T-cell (primary cell): ENCODE measurements around the gene SLC49A4. TPM values are rescaled to one million over a fixed set of nuclear protein-coding genes. Genes with fewer than 3 reads are reported as not detected.

Experiments
- ATAC-seq, 4 experiments: fragments of 200-7000 bp in 3 of 4; fragments of 150-1000 bp in 1 of 4; cut with Tn5 transposase; replicated peaks in 1 of 4; 1 replicate in 3 of 4; 2 replicates in 1 of 4; pipeline ENCODE4 v1.10.0; 2021; ENCODE audit warnings: moderate library complexity in 3 of 4, mild to moderate bottlenecking in 2 of 4, moderate number of reproducible peaks in 1 of 4
- CTCF ChIA-PET, 2 donors: fragments of 300-600 bp; sonication (Branson Sonifier 250); formaldehyde crosslinking; loops; one replicate each; lab custom pipeline; 2022; ENCODE audit warnings: antibody characterized with exemption in 2 of 2; lab: Charles Lee
- POLR2A ChIA-PET, 2 donors: fragments of 300-600 bp; sonication (Branson Sonifier 250); formaldehyde crosslinking; loops; one replicate each; lab custom pipeline; 2022; ENCODE audit warnings: antibody characterized with exemption in 2 of 2; lab: Charles Lee
- DNase-seq, 35 experiments: peaks; one replicate each; pipeline versions ENCODE4 v3.0.0 to v3.0.0-alpha.2; 2013 to 2023
- H3K27ac ChIP-seq: one replicate; pipeline ENCODE4 v1.5.1; 2013; ENCODE audit warnings: low read length
- H3K27me3 ChIP-seq, 2 experiments: replicated peaks in 1 of 2; 1 replicate in 1 of 2; 2 replicates in 1 of 2; pipeline versions ENCODE4 v1.6.1 to v1.7.0; 2013; ENCODE audit warnings: low read length in 1 of 2, mixed read lengths in 1 of 2; ENCODE audit not compliant: control insufficient read depth in 2 of 2, insufficient read depth in 2 of 2; ENCODE audit errors: extremely low read depth in 1 of 2
- H3K36me3 ChIP-seq, 2 donors: 1 replicate in 1 of 2; 2 replicates in 1 of 2; pipeline versions ENCODE4 v1.6.1 to v1.7.0; 2013; ENCODE audit warnings: low read length in 1 of 2; ENCODE audit not compliant: control insufficient read depth in 2 of 2, insufficient read depth in 1 of 2; ENCODE audit errors: extremely low read depth in 1 of 2
- H3K4me1 ChIP-seq, 2 experiments: 1 replicate in 1 of 2; 2 replicates in 1 of 2; pipeline versions ENCODE4 v1.6.1 to v1.7.0; 2013; ENCODE audit warnings: low read length in 2 of 2, mixed read lengths in 1 of 2; ENCODE audit not compliant: insufficient read depth in 2 of 2, control insufficient read depth in 1 of 2; ENCODE audit errors: extremely low read depth in 1 of 2
- H3K4me3 ChIP-seq, 2 donors: 1 replicate in 1 of 2; 2 replicates in 1 of 2; pipeline versions ENCODE4 v1.5.1 to v1.7.0; 2013; ENCODE audit warnings: mild to moderate bottlenecking in 2 of 2, low read length in 1 of 2, moderate library complexity in 1 of 2; ENCODE audit not compliant: control insufficient read depth in 1 of 2; ENCODE audit errors: extremely low read depth in 1 of 2
- H3K9me3 ChIP-seq: 2 replicates; pipeline ENCODE4 v1.7.0; 2013
- H3K27ac Mint-ChIP-seq, 2 donors: one replicate each; pipeline ENCODE4 v1.8.0; 2020 to 2021; ENCODE audit warnings: mild to moderate bottlenecking in 2 of 2, mixed read lengths in 2 of 2
- H3K27me3 Mint-ChIP-seq, 2 donors: one replicate each; pipeline ENCODE4 v1.8.0; 2021 to 2022; ENCODE audit warnings: mixed read lengths in 2 of 2
- H3K36me3 Mint-ChIP-seq: one replicate; pipeline ENCODE4 v1.8.0; 2021; ENCODE audit warnings: mixed read lengths
- H3K4me1 Mint-ChIP-seq, 3 donors: one replicate each; pipeline ENCODE4 v1.8.0; 2020 to 2022; ENCODE audit warnings: mixed read lengths in 3 of 3, mild to moderate bottlenecking in 1 of 3
- H3K4me3 Mint-ChIP-seq, 3 donors: one replicate each; pipeline ENCODE4 v1.8.0; 2020 to 2022; ENCODE audit warnings: mild to moderate bottlenecking in 3 of 3, mixed read lengths in 3 of 3, moderate library complexity in 3 of 3
- H3K9me3 Mint-ChIP-seq, 3 donors: one replicate each; pipeline ENCODE4 v1.8.0; 2020 to 2022; ENCODE audit warnings: mixed read lengths in 3 of 3
- WGBS: methylation state at CpG from one replicate; pipeline ENCODE4 v1.1.5; 2013; ENCODE audit warnings: missing lambda C conversion rate; ENCODE audit not compliant: insufficient coverage; 5-methylcytosine and 5-hydroxymethylcytosine counted together
- total RNA-seq, 35 experiments: library from RNA in 6 of 35; stranded (reverse) in 6 of 35; fragments of 120-200 nt in 1 of 35; gene quantifications; one replicate each; pipeline versions ENCODE4 v1.2.1 to v1.2.4 and lab custom pipeline; 2013 to 2026

Gene SLC49A4
- total RNA-seq, 5 donors from 2014 or later (not counting 1 experiment from before 2014, with no cell fraction given) = 6.6 to 8.3 (median 7.6) TPM

GRCh38 chr3:122875547-122876127 is 80.8 kb downstream of the SLC49A4 start:
- no peak overlapping the region for H3K27ac ChIP-seq
- DNase-seq (no peak), ATAC-seq (no peak)
- Mint-ChIP-seq H3K27me3 (no peaks in the 10 kb centered on the region), H3K27ac (no peak overlapping the region), H3K4me1 (peaks cover 15 to 19% (median 18%) of the 10 kb centered on the region in 3 donors), H3K4me3 (no peak overlapping the region), H3K36me3 (peaks cover 52% of the 10 kb centered on the region), H3K9me3 (no peaks in the 10 kb centered on the region)
- H3K36me3 ChIP-seq = peaks cover 0 to 16% of the 10 kb centered on the region in 2 donors
- H3K4me1 ChIP-seq = peaks cover 0 to 7% of the 10 kb centered on the region in 2 experiments
- CTCF ChIA-PET = no interaction called here
- POLR2A ChIA-PET = no interaction called here
- no peaks in the 10 kb centered on the region for H3K27me3 ChIP-seq
- H3K9me3 ChIP-seq = no peaks in the 10 kb centered on the region
- H3K4me3 ChIP-seq = no peak overlapping the region

- Mint-ChIP-seq H3K4me3 (no peak overlapping the region), H3K4me1 (peaks cover 11 to 15% (median 13%) of the 10 kb centered on the region in 3 donors)
Measured at GRCh38 chr3:122880173-122880572, 85.3 kb downstream of the SLC49A4 start.

DNA sequence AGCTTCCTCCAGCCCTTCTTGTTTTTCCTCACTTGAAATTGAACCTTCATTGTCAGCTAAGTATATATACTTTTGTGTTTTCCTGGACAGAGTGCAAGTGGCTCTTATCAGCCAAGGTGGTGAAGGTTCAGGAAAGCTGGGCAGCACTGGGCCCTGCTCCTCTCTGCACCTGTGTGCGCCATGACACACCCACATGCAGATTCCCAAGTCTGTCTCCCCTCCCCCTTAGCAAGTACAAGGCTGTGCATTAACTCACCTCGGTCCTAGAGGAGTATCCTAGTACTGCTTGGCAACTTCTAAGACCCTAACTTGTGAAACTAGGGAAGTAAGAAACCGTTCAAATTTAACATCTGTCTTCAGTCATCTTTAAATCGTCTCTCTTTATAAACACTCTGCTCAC is 85.8 kb downstream of the SLC49A4 start:
- CTCF ChIA-PET = no interaction called here
- H3K4me1 ChIP-seq = peaks cover 0 to 2% of the 10 kb centered on the region in 2 experiments
- H3K9me3 ChIP-seq = no peaks in the 10 kb centered on the region
- ATAC-seq (no peak), DNase-seq (no peak)
- Mint-ChIP-seq H3K36me3 (peaks cover 29% of the 10 kb centered on the region), H3K27me3 (no peaks in the 10 kb centered on the region), H3K27ac (no peak overlapping the region), H3K4me1 (peaks cover 6 to 10% (median 9%) of the 10 kb centered on the region in 3 donors), H3K4me3 (no peak overlapping the region), H3K9me3 (no peaks in the 10 kb centered on the region)
- no peaks in the 10 kb centered on the region for H3K27me3 ChIP-seq
- no peak overlapping the region for H3K4me3 ChIP-seq
- WGBS = 83% methylated on average over 1 of the region's 4 CpGs
- POLR2A ChIA-PET = interaction anchor here in 1 of 2 donors (0.6 kb wide), 1 partner anchor 449 kb away, joined by 3 read pairs; no protein-coding TSS in a partner anchor
- no peak overlapping the region for H3K27ac ChIP-seq
- H3K36me3 ChIP-seq = no peaks in the 10 kb centered on the region

More at GRCh38 chr3:122880173-122880572, 85.3 kb downstream of the SLC49A4 start:
- H3K36me3 Mint-ChIP-seq = peaks cover 34% of the 10 kb centered on the region
- ChIA-PET CTCF (no interaction called here), POLR2A (no interaction called here)
- no peak overlapping the region for H3K27ac Mint-ChIP-seq
- Histone ChIP-seq H3K4me1 (peaks cover 0 to 6% of the 10 kb centered on the region in 2 experiments), H3K9me3 (no peaks in the 10 kb centered on the region), H3K4me3 (no peak overlapping the region), H3K27me3 (no peaks in the 10 kb centered on the region), H3K36me3 (no peaks in the 10 kb centered on the region), H3K27ac (no peak overlapping the region)
- H3K9me3 Mint-ChIP-seq = no peaks in the 10 kb centered on the region
- no peak for DNase-seq
- WGBS = 100% methylated on average over 1 of the region's 4 CpGs
- no peaks in the 10 kb centered on the region for H3K27me3 Mint-ChIP-seq
- no peak for ATAC-seq

GRCh38 chr3:122882361-122882947 is 87.6 kb downstream of the SLC49A4 start:
- POLR2A ChIA-PET = interaction anchor here (0.7 to 1.1 kb wide), 2 partner anchors 8 to 9 kb away, joined by 3 to 4 read pairs; no protein-coding TSS in a partner anchor
- Histone ChIP-seq H3K27me3 (no peaks in the 10 kb centered on the region), H3K9me3 (no peaks in the 10 kb centered on the region), H3K4me1 (no peaks in the 10 kb centered on the region), H3K4me3 (no peak overlapping the region), H3K27ac (no peak overlapping the region), H3K36me3 (no peaks in the 10 kb centered on the region)
- H3K4me1 Mint-ChIP-seq = no peaks in the 10 kb centered on the region
- H3K4me3 Mint-ChIP-seq = no peak overlapping the region
- ATAC-seq = no peak
- CTCF ChIA-PET = no interaction called here
- no peak overlapping the region for H3K27ac Mint-ChIP-seq
- no peak for DNase-seq
- peaks cover 26% of the 10 kb centered on the region for H3K36me3 Mint-ChIP-seq
- no peaks in the 10 kb centered on the region for H3K9me3 Mint-ChIP-seq
- H3K27me3 Mint-ChIP-seq = no peaks in the 10 kb centered on the region
- WGBS = no CpG with 5 or more reads among the region's 2 CpGs

GRCh38 chr3:122886251-122886650 is 91.4 kb downstream of the SLC49A4 start:
- POLR2A ChIA-PET = no interaction called here
- DNase-seq (no peak), ATAC-seq (no peak)
- Mint-ChIP-seq H3K27me3 (no peaks in the 10 kb centered on the region), H3K36me3 (peaks cover 9% of the 10 kb centered on the region), H3K4me3 (no peak overlapping the region), H3K9me3 (no peaks in the 10 kb centered on the region), H3K4me1 (peaks cover 6 to 10% (median 10%) of the 10 kb centered on the region in 3 donors), H3K27ac (no peak overlapping the region)
- H3K36me3 ChIP-seq = no peaks in the 10 kb centered on the region
- H3K9me3 ChIP-seq = no peaks in the 10 kb centered on the region
- peaks cover 0 to 5% of the 10 kb centered on the region in 2 experiments for H3K4me1 ChIP-seq
- H3K4me3 ChIP-seq = no peak overlapping the region
- 100% methylated on average over 1 of the region's 4 CpGs for WGBS
- no peak overlapping the region for H3K27ac ChIP-seq
- CTCF ChIA-PET = no interaction called here
- no peaks in the 10 kb centered on the region for H3K27me3 ChIP-seq

- DNase-seq (no peak), ATAC-seq (no peak)
- peaks cover 3% of the 10 kb centered on the region for H3K36me3 Mint-ChIP-seq
- H3K4me1 Mint-ChIP-seq = peaks cover 6 to 10% (median 10%) of the 10 kb centered on the region in 3 donors
- H3K4me3 Mint-ChIP-seq = no peak overlapping the region
- H3K27me3 Mint-ChIP-seq = no peaks in the 10 kb centered on the region
- ChIA-PET CTCF (no interaction called here), POLR2A (no interaction called here)
- 63% methylated on average over 1 of the region's 4 CpGs for WGBS
- H3K9me3 ChIP-seq = no peaks in the 10 kb centered on the region
- no peak overlapping the region for H3K27ac ChIP-seq
- no peaks in the 10 kb centered on the region for H3K27me3 ChIP-seq
- peaks cover 0 to 5% of the 10 kb centered on the region in 2 experiments for H3K4me1 ChIP-seq
- no peak overlapping the region for H3K4me3 ChIP-seq
- no peaks in the 10 kb centered on the region for H3K9me3 Mint-ChIP-seq
- H3K27ac Mint-ChIP-seq = no peak overlapping the region
- no peaks in the 10 kb centered on the region for H3K36me3 ChIP-seq
Measured at GRCh38 chr3:122886946-122887345, 92.1 kb downstream of the SLC49A4 start.
